GM23338 (cell line): ENCODE data around the gene SMG7. TPM values are rescaled to one million over a fixed set of nuclear protein-coding genes. Genes with fewer than 3 reads are reported as not detected.

Experiments
- ATAC-seq: fragments of 200-7000 bp; cut with Tn5 transposase; 3 replicates; pipeline ENCODE4 v1.9.1; 2020
- DNase-seq: peaks from one replicate; pipeline ENCODE4 v3.0.0-alpha.2; 2015; ENCODE audit warnings: low spot score
- H2AFZ ChIP-seq: fragments of 200-600 bp; sonication (generic); 2 replicates; pipeline ENCODE4 v1.8.0; 2016; ENCODE audit warnings: antibody characterized with exemption, mild to moderate bottlenecking, moderate library complexity
- H3F3A ChIP-seq: fragments of 200-600 bp; sonication (generic); replicated peaks from 2 replicates; pipeline ENCODE4 v1.8.0; 2017; ENCODE audit warnings: antibody characterized with exemption, mixed run types, low read depth
- H3K27ac ChIP-seq: fragments of 200-600 bp; sonication (generic); 2 replicates; pipeline ENCODE4 v1.6.1; 2016; ENCODE audit warnings: low read depth
- H3K27me3 ChIP-seq: fragments of 200-600 bp; sonication (generic); 2 replicates; pipeline ENCODE4 v1.8.0; 2016; ENCODE audit warnings: mild to moderate bottlenecking, mixed run types, moderate library complexity; ENCODE audit not compliant: insufficient read depth
- H3K36me3 ChIP-seq: fragments of 200-600 bp; sonication (generic); 2 replicates; pipeline ENCODE4 v1.8.0; 2016; ENCODE audit warnings: mild to moderate bottlenecking; ENCODE audit not compliant: insufficient read depth
- H3K4me1 ChIP-seq: fragments of 200-600 bp; sonication (generic); 2 replicates; pipeline ENCODE4 v1.8.0; 2016; ENCODE audit warnings: mild to moderate bottlenecking, moderate library complexity; ENCODE audit not compliant: insufficient read depth
- H3K4me2 ChIP-seq: fragments of 200-600 bp; sonication (generic); 2 replicates; pipeline ENCODE4 v1.7.1; 2017; ENCODE audit warnings: mixed run types
- H3K4me3 ChIP-seq: fragments of 200-600 bp; sonication (generic); 2 replicates; pipeline ENCODE4 v1.6.1; 2016; ENCODE audit warnings: mixed run types
- H3K79me2 ChIP-seq: fragments of 200-600 bp; sonication (generic); replicated peaks from 2 replicates; pipeline ENCODE4 v1.8.0; 2017; ENCODE audit warnings: mild to moderate bottlenecking; ENCODE audit not compliant: insufficient read depth
- H3K9me2 ChIP-seq: fragments of 200-600 bp; sonication (generic); 2 replicates; pipeline ENCODE4 v1.8.0; 2017; ENCODE audit not compliant: insufficient read depth
- H4K20me1 ChIP-seq: fragments of 200-600 bp; sonication (generic); replicated peaks from 2 replicates; pipeline ENCODE4 v1.8.0; 2017; ENCODE audit warnings: mild to moderate bottlenecking; ENCODE audit not compliant: insufficient read depth
- H3K27ac Mint-ChIP-seq: 2 replicates; pipeline ENCODE4 v1.8.0; 2020; ENCODE audit warnings: inconsistent platforms, mild to moderate bottlenecking, moderate library complexity, mixed read lengths
- H3K27me3 Mint-ChIP-seq: 3 replicates; pipeline ENCODE4 v1.8.0; 2022; ENCODE audit warnings: low read depth, mild to moderate bottlenecking, moderate library complexity, mixed read lengths, inconsistent platforms; ENCODE audit not compliant: insufficient read depth, poor library complexity
- H3K36me3 Mint-ChIP-seq: 3 replicates; pipeline ENCODE4 v1.8.0; 2021; ENCODE audit warnings: low read depth, mild to moderate bottlenecking, inconsistent platforms, moderate library complexity, mixed read lengths
- H3K4me1 Mint-ChIP-seq: 3 replicates; pipeline ENCODE4 v1.8.0; 2020; ENCODE audit warnings: mild to moderate bottlenecking, inconsistent platforms, mixed read lengths
- H3K4me3 Mint-ChIP-seq: 3 replicates; pipeline ENCODE4 v1.8.0; 2021; ENCODE audit warnings: moderate library complexity, mild to moderate bottlenecking, inconsistent platforms, mixed read lengths
- H3K9me3 Mint-ChIP-seq: 3 replicates; pipeline ENCODE4 v1.8.0; 2020; ENCODE audit warnings: moderate library complexity, mild to moderate bottlenecking, inconsistent platforms, mixed read lengths
- CREB1 ChIP-seq: fragments of 250-450 bp; sonication (Bioruptor Pico); IDR thresholded peaks from 2 replicates; pipeline ENCODE4 v1.5.0; 2020; ENCODE audit warnings: low read depth, mild to moderate bottlenecking, moderate library complexity
- CTCF ChIP-seq, 2 experiments: fragments of 200-600 bp in 1 of 2; sonication (generic) in 1 of 2; conservative IDR thresholded peaks; 2 replicates each; pipeline versions ENCODE4 v1.5.1 to v1.6.1; 2016 to 2017; ENCODE audit warnings: antibody characterized with exemption in 2 of 2, low read depth in 2 of 2, mild to moderate bottlenecking in 2 of 2, moderate library complexity in 1 of 2
- EZH2 ChIP-seq: fragments of 200-600 bp; sonication (generic); IDR thresholded peaks from one replicate; pipeline ENCODE4 v1.8.0; 2017; ENCODE audit warnings: antibody characterized with exemption, mild to moderate bottlenecking, low read depth; ENCODE audit not compliant: unreplicated experiment
- EZH2phosphoT487 ChIP-seq: fragments of 200-600 bp; sonication (generic); IDR thresholded peaks from one replicate; pipeline ENCODE4 v1.8.1; 2018; ENCODE audit warnings: antibody characterized with exemption; ENCODE audit not compliant: unreplicated experiment
- JUNB ChIP-seq: IDR thresholded peaks from one replicate; pipeline ENCODE4 v1.6.1; 2016; ENCODE audit warnings: antibody characterized with exemption; ENCODE audit not compliant: unreplicated experiment
- NANOG ChIP-seq: IDR thresholded peaks from 2 replicates; pipeline ENCODE4 v1.6.1; 2016; ENCODE audit warnings: antibody characterized with exemption, borderline replicate concordance
- POLR2AphosphoS5 ChIP-seq: IDR thresholded peaks from 2 replicates; pipeline ENCODE4 v1.6.1; 2016; ENCODE audit warnings: antibody characterized with exemption, low read depth
- REST ChIP-seq: IDR thresholded peaks from one replicate; pipeline ENCODE4 v1.6.1; 2018; ENCODE audit warnings: antibody characterized with exemption; ENCODE audit not compliant: unreplicated experiment
- STAT1 ChIP-seq: IDR thresholded peaks from one replicate; pipeline ENCODE4 v1.6.1; 2016; ENCODE audit warnings: antibody characterized with exemption; ENCODE audit not compliant: unreplicated experiment
- ZNF114 ChIP-seq: fragments of 250-450 bp; sonication (Bioruptor Pico); IDR thresholded peaks from 2 replicates; pipeline ENCODE4 v1.5.0; 2020; ENCODE audit warnings: mild to moderate bottlenecking, moderate library complexity
- ZNF331 ChIP-seq: fragments of 250-450 bp; sonication (Bioruptor Pico); IDR thresholded peaks from 2 replicates; pipeline ENCODE4 v1.5.0; 2020; ENCODE audit warnings: low read depth, mild to moderate bottlenecking, moderate library complexity
- ZNF462 ChIP-seq: fragments of 250-450 bp; sonication (Bioruptor Pico); IDR thresholded peaks from 2 replicates; pipeline ENCODE4 v1.5.0; 2020; ENCODE audit warnings: mild to moderate bottlenecking, moderate library complexity
- polyA plus RNA-seq: library from polyadenylated mRNA; unstranded; fragments of >200 nt; fragmentation: Nextera tagmentation; extraction: Ambion mirVana; gene quantifications from 2 replicates; pipeline ENCODE4 v1.2.1, GENCODE V29; 2016
- total RNA-seq: library from RNA; depleted of rRNA; stranded (reverse); fragments of >200 nt; shearing (Covaris generic); gene quantifications from 2 replicates; pipeline ENCODE4 v1.2.3, GENCODE V29; 2014
- TF ChIP-seq, protein P1 (sequence below): IDR thresholded peaks from 2 replicates; pipeline ENCODE4 v1.6.1; 2016; ENCODE audit warnings: antibody characterized with exemption

Gene SMG7
- total and polyA plus RNA-seq, 2 experiments from 2014 or later, result 33.0 to 79.4 TPM

DNA sequence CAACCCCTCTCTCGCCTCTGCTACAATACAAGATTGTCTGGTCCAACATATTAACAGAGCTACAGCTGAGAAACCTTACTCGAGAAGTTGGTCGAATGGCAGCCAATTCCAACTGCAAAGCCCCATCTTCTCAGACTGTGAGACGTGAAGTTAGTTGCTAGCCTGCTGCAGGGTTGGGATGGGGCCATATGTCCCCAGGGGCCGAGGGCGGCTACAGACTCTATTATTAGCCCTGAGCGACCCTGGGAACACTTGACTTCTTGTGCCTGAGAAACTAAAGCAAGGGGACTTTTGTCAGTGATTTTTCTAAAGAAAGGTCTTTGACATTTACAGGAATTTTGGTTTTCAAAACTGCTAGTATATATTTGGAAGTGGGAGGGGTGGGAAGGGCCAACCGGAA, 104.2 kb downstream of the SMG7 start:
- Mint-ChIP-seq H3K9me3 (no peaks in the 10 kb centered on the region), H3K36me3 (no peaks in the 10 kb centered on the region), H3K4me1 (no peaks in the 10 kb centered on the region), H3K27ac (no peak overlapping the region), H3K27me3 (peaks cover 5% of the 10 kb centered on the region), H3K4me3 (no peak overlapping the region)
- DNase-seq (no peak), ATAC-seq (no peak)
- Histone ChIP-seq H3K9me2 (0 out of 2 replicates have a peak, but pooled peaks cover 3% of the 10 kb centered on the region), H4K20me1 (no peaks in the 10 kb centered on the region), H3K4me2 (no peak overlapping the region), H3K79me2 (no peaks in the 10 kb centered on the region), H3K4me3 (no peak overlapping the region), H3F3A (no peaks in the 10 kb centered on the region), H3K27ac (no peak overlapping the region), H3K36me3 (no peaks in the 10 kb centered on the region), H3K27me3 (no peaks in the 10 kb centered on the region), H3K4me1 (peaks cover 5% of the 10 kb centered on the region; the same call in 1 of the 2 replicates), H2AFZ (no peak overlapping the region)
- TF ChIP-seq ZNF462 (CRISPR knock-in tag), result no peak
- TF ChIP-seq, protein P1, sequence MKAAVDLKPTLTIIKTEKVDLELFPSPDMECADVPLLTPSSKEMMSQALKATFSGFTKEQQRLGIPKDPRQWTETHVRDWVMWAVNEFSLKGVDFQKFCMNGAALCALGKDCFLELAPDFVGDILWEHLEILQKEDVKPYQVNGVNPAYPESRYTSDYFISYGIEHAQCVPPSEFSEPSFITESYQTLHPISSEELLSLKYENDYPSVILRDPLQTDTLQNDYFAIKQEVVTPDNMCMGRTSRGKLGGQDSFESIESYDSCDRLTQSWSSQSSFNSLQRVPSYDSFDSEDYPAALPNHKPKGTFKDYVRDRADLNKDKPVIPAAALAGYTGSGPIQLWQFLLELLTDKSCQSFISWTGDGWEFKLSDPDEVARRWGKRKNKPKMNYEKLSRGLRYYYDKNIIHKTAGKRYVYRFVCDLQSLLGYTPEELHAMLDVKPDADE, result no peak
- no peak for TF ChIP-seq JUNB
- no peak for TF ChIP-seq EZH2phosphoT487
- no peak for TF ChIP-seq STAT1
- no peak for TF ChIP-seq CTCF (conservative IDR thresholded peaks at IDR 0.05; ENCODE audit: low read depth in 2 of 2)
- no peak for TF ChIP-seq ZNF331
- no peak for TF ChIP-seq CREB1
- no peak for TF ChIP-seq REST
- no peak for TF ChIP-seq NANOG
- TF ChIP-seq POLR2AphosphoS5, result no peak
- TF ChIP-seq ZNF114 (CRISPR knock-in tag), result no peak
- TF ChIP-seq EZH2, result no peak
